Thyroid gland (tissue), 4 donors: ENCODE data around the gene FGF11.

Experiments used
- CTCF ChIP-seq, 6 experiments: fragments of 200-600 bp in 3 of 6; fragments of 450-650 bp in 3 of 6; sonication (generic) in 3 of 6; IDR thresholded peaks; one replicate each; pipeline ENCODE4 v1.5.1; 2016 to 2019; ENCODE audit warnings: antibody characterized with exemption in 6 of 6, mild to moderate bottlenecking in 2 of 6, inconsistent platforms in 1 of 6, moderate library complexity in 1 of 6
- POLR2A ChIP-seq, 2 donors: fragments of 450-650 bp; IDR thresholded peaks; one replicate each; pipeline ENCODE4 v1.6.1; 2017; ENCODE audit warnings: antibody characterized with exemption in 2 of 2, mild to moderate bottlenecking in 2 of 2, moderate library complexity in 1 of 2

GRCh38 chr17:7459961-7460545, 20.7 kb downstream of the FGF11 start:
- no peak for TF ChIP-seq POLR2A (IDR thresholded peaks at IDR 0.05)
- no peak for TF ChIP-seq CTCF (IDR thresholded peaks at IDR 0.05)
